Sciatic nerve (tissue), 2 donors: ENCODE data around the gene PTGFR. TPM values are rescaled to one million over a fixed set of nuclear protein-coding genes. Genes with fewer than 3 reads are reported as not detected.

ENCODE experiments used
- ATAC-seq: fragments of 200-7000 bp; cut with Tn5 transposase; one replicate; pipeline ENCODE4 v1.9.1; 2020; ENCODE audit warnings: mild to moderate bottlenecking, moderate library complexity
- DNase-seq: peaks from one replicate; pipeline ENCODE4 v3.0.0-alpha.2; 2020; ENCODE audit warnings: low spot score
- intact Hi-C: fragments of 100-400 bp; cut with DNase I; formaldehyde crosslinking; loops from one replicate; pipeline ENCODE4 v1.14.2; 2022
- total RNA-seq: library from RNA; stranded (reverse); fragmentation: NEBNext Ultra II Directional; extraction: Animal tissue kit (Norgen Biotek cat#: 25700); gene quantifications from one replicate; pipeline ENCODE4 v1.2.1, GENCODE V29; 2021
- donor health status: DM: no; HTN: no; CAD: no.
- donor health status: DM: no; HTN: no; CAD: no.

PTGFR gene
- total RNA-seq, 1 donor from 2014 or later, result 57.2 TPM

GRCh38 chr1:78516716-78517115 is 25.9 kb downstream of the PTGFR start:
- ATAC-seq, result no peak
- DNase-seq, result no peak
- intact Hi-C loops, result no loop called here

DNA sequence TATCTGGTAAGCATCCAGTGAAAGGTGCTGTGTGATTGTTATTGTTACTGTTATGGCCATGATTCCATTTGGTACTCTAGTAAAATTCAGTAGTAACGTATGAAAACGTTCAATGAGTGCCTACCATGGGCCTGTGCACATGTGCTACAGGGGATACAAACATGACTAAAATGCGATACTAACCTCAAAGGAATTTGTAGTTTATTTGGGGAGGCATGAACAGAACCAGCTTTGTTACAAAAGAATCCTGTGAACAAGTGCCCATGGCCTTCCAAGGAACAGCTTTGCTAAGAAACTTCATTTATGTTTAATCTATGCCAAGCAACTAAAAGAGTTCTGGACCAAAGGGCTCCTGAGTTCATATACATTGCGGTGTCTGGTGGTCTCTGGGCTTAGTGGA is 28.7 kb downstream of the PTGFR start:
- DNase-seq, result no peak
- ATAC-seq, result no peak
- intact Hi-C loops, result no loop called here

- ATAC-seq, result no peak
- intact Hi-C loops, result no loop called here
- no peak for DNase-seq
These were observed 29.4 kb downstream of the PTGFR start for GRCh38 chr1:78520216-78520615.

GRCh38 chr1:78520843-78521242 is 30.1 kb downstream of the PTGFR start:
- intact Hi-C loops, result no loop called here
- no peak for ATAC-seq
- DNase-seq, result no peak

DNA sequence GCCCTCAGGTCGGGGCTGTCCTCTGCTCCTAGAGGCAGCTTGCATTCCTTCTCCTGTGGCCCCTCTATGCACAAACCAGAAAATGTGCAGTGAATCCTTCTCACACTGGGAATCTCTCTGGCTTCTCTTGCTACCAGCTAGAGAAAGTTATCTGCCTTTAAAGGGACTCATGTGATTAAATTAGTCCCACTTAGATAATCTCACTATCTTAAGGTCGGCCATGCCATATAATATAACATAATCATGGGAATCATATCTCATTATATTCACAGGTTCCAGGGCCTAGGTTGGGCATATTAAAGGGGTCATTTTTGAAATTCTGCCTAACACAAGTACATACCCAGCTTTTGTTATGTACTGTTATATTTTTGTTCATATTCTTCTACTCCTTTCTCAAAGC is 31.4 kb downstream of the PTGFR start:
- no peak for DNase-seq
- no peak for ATAC-seq
- intact Hi-C loops, result no loop called here

GRCh38 chr1:78526496-78526895 is 35.7 kb downstream of the PTGFR start:
- ATAC-seq (no peak), DNase-seq (no peak)
- intact Hi-C loops, result no loop called here

GRCh38 chr1:78527706-78528105 is 36.9 kb downstream of the PTGFR start:
- ATAC-seq (no peak), DNase-seq (no peak)
- intact Hi-C loops, result no loop called here

DNA sequence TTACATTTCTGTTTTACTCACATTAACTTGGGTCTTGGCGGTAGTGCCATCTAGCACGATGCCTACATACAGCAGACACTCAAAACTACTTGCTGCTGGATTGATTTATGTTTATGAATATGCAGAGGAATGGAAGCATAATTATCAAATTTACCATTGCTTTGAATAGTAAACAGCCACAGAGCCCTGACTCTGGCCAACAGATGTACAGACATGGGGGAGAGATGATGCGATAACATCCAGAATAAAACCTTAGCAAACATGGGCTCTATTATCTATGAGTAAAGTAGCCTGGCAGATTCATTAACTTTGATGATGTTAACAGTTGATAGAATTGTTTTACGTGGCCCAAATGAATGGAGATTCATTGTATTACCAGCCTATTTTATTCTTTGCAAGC is 42.8 kb downstream of the PTGFR start:
- DNase-seq (no peak), ATAC-seq (no peak)
- intact Hi-C loops, result no loop called here

GRCh38 chr1:78535286-78535685 is 44.5 kb downstream of the PTGFR start:
- intact Hi-C loops, result no loop called here
- no peak for ATAC-seq
- DNase-seq, result no peak

- intact Hi-C loops, result no loop called here
- DNase-seq (no peak), ATAC-seq (no peak)
These were observed 45.7 kb downstream of the PTGFR start for GRCh38 chr1:78536427-78536826.

GRCh38 chr1:78540048-78540447 is 49.3 kb downstream of the PTGFR start:
- ATAC-seq (no peak), DNase-seq (no peak)
- intact Hi-C loops, result no loop called here

- DNase-seq (no peak), ATAC-seq (no peak)
- intact Hi-C loops, result no loop called here
These were observed 50.7 kb downstream of the PTGFR start for GRCh38 chr1:78541479-78541878.

GRCh38 chr1:78543941-78544643 is 53.3 kb downstream of the PTGFR start:
- ATAC-seq (peak; percentile 25), DNase-seq (no peak)
- intact Hi-C loops, result no loop called here

DNA sequence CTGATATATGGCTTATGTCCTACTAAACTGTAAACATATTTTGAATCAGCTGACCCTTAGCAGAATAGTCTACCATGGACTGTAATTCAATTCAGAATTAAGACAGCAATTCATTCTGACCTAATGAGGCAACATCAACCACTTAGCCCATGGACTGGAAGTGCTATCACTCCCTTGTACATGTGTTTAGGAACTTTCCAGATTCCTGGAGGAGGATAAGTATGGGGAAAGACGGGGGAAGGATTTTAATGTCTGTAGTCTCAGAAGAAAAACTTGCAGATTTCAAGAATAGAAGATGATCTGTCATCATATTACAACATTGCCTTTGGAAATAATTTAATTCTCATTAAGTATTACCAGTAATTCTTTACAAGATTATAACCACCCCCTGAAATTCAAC is 56.3 kb downstream of the PTGFR start:
- intact Hi-C loops, result no loop called here
- DNase-seq (no peak), ATAC-seq (no peak)

- intact Hi-C loops, result no loop called here
- DNase-seq (no peak), ATAC-seq (no peak)
These were observed 58.6 kb downstream of the PTGFR start for GRCh38 chr1:78549331-78549730.

GRCh38 chr1:78549891-78550290 is 59.1 kb downstream of the PTGFR start:
- DNase-seq (no peak), ATAC-seq (no peak)
- intact Hi-C loops, result no loop called here

- intact Hi-C loops, result no loop called here
- ATAC-seq (no peak), DNase-seq (no peak)
These were observed 63.1 kb downstream of the PTGFR start for GRCh38 chr1:78553859-78554258.

DNA sequence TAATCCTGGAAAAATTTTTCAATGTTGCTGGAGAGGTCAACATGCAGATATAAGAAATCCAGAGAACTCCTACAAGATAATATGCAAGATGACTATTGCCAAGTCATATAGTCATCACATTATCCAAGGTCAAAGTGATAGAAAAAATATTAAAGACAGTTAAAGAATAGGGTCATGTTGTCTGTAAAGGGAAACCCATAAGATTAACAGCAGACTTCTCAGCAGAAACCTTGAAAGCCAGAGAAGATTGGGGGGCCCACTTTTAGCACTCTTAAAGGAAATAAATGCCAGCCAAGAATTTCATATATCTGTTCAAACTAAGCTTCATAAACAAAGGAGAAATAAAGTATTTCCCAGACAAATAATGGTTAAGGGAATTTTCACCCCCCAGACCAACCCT is 64.1 kb downstream of the PTGFR start:
- DNase-seq (no peak), ATAC-seq (no peak)
- intact Hi-C loops, result no loop called here

GRCh38 chr1:78559680-78560079 is 68.9 kb downstream of the PTGFR start:
- ATAC-seq, result no peak
- intact Hi-C loops, result no loop called here
- DNase-seq, result no peak

- DNase-seq (no peak), ATAC-seq (no peak)
- intact Hi-C loops, result no loop called here
These were observed 70.0 kb downstream of the PTGFR start for GRCh38 chr1:78560811-78561210.

DNA sequence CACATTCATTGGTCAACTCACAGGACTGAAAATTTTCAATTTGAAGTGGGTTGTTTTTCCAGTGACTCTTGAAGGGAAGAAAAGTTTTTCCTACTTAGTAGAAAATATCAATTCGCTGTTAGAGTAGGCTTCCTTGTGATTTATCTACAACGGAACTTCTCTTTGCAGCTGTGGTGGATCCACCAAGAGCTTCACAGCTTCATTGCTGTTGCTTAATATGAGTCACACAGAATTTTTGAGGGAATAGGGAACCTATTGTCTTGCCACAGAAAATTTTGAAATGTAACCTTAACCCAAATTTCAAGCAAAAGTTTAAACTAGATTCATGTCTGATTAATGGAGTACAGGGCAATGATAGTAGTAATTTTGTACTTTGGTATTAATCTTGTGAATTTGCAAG is 71.1 kb downstream of the PTGFR start:
- no peak for ATAC-seq
- intact Hi-C loops, result no loop called here
- DNase-seq, result no peak

DNA sequence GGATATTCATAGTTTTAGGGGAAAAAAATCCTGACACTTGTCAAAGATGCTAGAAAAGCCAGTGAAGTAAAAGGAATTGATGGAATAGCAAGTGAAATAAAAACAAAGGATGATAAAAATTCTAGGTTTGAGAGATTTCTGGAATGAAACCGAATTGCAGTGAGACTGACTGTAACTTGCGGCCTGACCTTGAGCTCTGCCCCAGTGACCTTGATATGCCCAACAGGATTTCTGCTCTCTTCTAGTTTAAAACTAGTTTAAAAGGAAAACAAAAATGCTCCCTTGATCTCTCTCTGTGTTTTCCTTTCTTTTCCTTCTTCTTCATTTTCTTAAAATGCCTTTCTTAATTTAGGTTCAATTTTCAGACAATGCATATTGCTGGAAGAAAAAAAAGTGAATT is 74.6 kb downstream of the PTGFR start:
- intact Hi-C loops, result no loop called here
- DNase-seq (no peak), ATAC-seq (peak; percentile 63)
